HepG2 (cell line): ENCODE results near the gene PIGV. TPM values are rescaled to one million over a fixed set of nuclear protein-coding genes. Genes with fewer than 3 reads are reported as not detected.

Source experiments
- ATAD3A ChIP-seq: sonication (generic); formaldehyde crosslinking; IDR thresholded peaks from 2 replicates; pipeline ENCODE4 v1.4.0; 2020; ENCODE audit warnings: missing genetic modification reagents
- CSRNP2 ChIP-seq: sonication (generic); formaldehyde crosslinking; conservative IDR thresholded peaks from 2 replicates; pipeline ENCODE4 v1.8.0; 2022; ENCODE audit warnings: low read depth, missing genetic modification reagents
- HOXA5 ChIP-seq: sonication (generic); formaldehyde crosslinking; IDR thresholded peaks from 2 replicates; pipeline ENCODE4 v1.4.0; 2020; ENCODE audit warnings: missing genetic modification reagents
- IRF9 ChIP-seq: sonication (generic); formaldehyde crosslinking; IDR thresholded peaks from 2 replicates; pipeline ENCODE4 v1.8.0; 2022; ENCODE audit warnings: missing genetic modification reagents, mild to moderate bottlenecking, borderline replicate concordance
- KDM6A ChIP-seq: IDR thresholded peaks from 2 replicates; pipeline ENCODE4 v1.6.1; 2016; ENCODE audit warnings: low read depth
- KLF6 ChIP-seq: IDR thresholded peaks from 2 replicates; pipeline ENCODE4 v1.8.0; 2016; ENCODE audit warnings: missing biosample characterization, missing genetic modification reagents
- KMT2A ChIP-seq: sonication (generic); formaldehyde crosslinking; IDR thresholded peaks from 2 replicates; pipeline ENCODE4 v1.4.0; 2020; ENCODE audit warnings: missing genetic modification reagents
- MEIS1 ChIP-seq: sonication (generic); formaldehyde crosslinking; IDR thresholded peaks from 2 replicates; pipeline ENCODE4 v1.9.0; 2021; ENCODE audit warnings: mild to moderate bottlenecking, missing genetic modification reagents, moderate library complexity, borderline replicate concordance
- NFKBIZ ChIP-seq: IDR thresholded peaks from 2 replicates; pipeline ENCODE4 v1.6.1; 2018; ENCODE audit warnings: missing genetic modification reagents, missing compliant biosample characterization
- NR2F1 ChIP-seq, 2 experiments: fragments of 450-650 bp in 1 of 2; formaldehyde crosslinking in 1 of 2; IDR thresholded peaks; 2 replicates each; pipeline versions ENCODE4 v1.5.0 to v1.6.1; 2016 to 2020; ENCODE audit warnings: mild to moderate bottlenecking in 1 of 2, missing compliant biosample characterization in 1 of 2, missing genetic modification reagents in 1 of 2, moderate library complexity in 1 of 2
- RARG ChIP-seq: sonication (generic); formaldehyde crosslinking; IDR thresholded peaks from 2 replicates; pipeline ENCODE4 v1.4.0; 2020; ENCODE audit warnings: low read depth, mild to moderate bottlenecking, missing genetic modification reagents
- RFX3 ChIP-seq: IDR thresholded peaks from 2 replicates; pipeline ENCODE4 v1.6.1; 2016; ENCODE audit warnings: missing biosample characterization, missing genetic modification reagents
- SATB2 ChIP-seq: sonication (generic); formaldehyde crosslinking; IDR thresholded peaks from 2 replicates; pipeline ENCODE4 v1.5.0; 2020; ENCODE audit warnings: missing genetic modification reagents
- TAF15 ChIP-seq: fragments of 200-400 bp; formaldehyde crosslinking; IDR thresholded peaks from one replicate; pipeline ENCODE4 v1.6.1; 2018; ENCODE audit warnings: mild to moderate bottlenecking, low read depth, low read length; ENCODE audit not compliant: poor library complexity, severe bottlenecking
- ZFP41 ChIP-seq: sonication (generic); formaldehyde crosslinking; IDR thresholded peaks from 2 replicates; pipeline ENCODE4 v1.4.0; 2020; ENCODE audit warnings: mild to moderate bottlenecking, missing genetic modification reagents, borderline replicate concordance
- ZNF280D ChIP-seq: sonication (generic); formaldehyde crosslinking; IDR thresholded peaks from 2 replicates; pipeline ENCODE4 v1.5.1; 2020; ENCODE audit warnings: mild to moderate bottlenecking, missing genetic modification reagents
- ZNF33A ChIP-seq: sonication (generic); formaldehyde crosslinking; IDR thresholded peaks from 2 replicates; pipeline ENCODE4 v1.5.1; 2020; ENCODE audit warnings: missing genetic modification reagents, mild to moderate bottlenecking, moderate library complexity, borderline replicate concordance
- ZNF577 ChIP-seq: sonication (generic); formaldehyde crosslinking; IDR thresholded peaks from 2 replicates; pipeline ENCODE4 v1.4.0; 2020; ENCODE audit warnings: mild to moderate bottlenecking, low read depth, missing genetic modification reagents, borderline replicate concordance
- ZNF616 ChIP-seq: sonication (generic); formaldehyde crosslinking; IDR thresholded peaks from 2 replicates; pipeline ENCODE4 v1.5.0; 2020; ENCODE audit warnings: low read depth, mild to moderate bottlenecking, missing genetic modification reagents
- ZNF777 ChIP-seq: sonication (generic); formaldehyde crosslinking; IDR thresholded peaks from 2 replicates; pipeline ENCODE4 v1.4.0; 2020; ENCODE audit warnings: missing genetic modification reagents
- ZNF83 ChIP-seq: sonication (generic); formaldehyde crosslinking; IDR thresholded peaks from 2 replicates; pipeline ENCODE4 v1.4.0; 2020; ENCODE audit warnings: missing genetic modification reagents, mild to moderate bottlenecking, borderline replicate concordance
- ZNF839 ChIP-seq: sonication (generic); formaldehyde crosslinking; IDR thresholded peaks from 2 replicates; pipeline ENCODE4 v1.4.0; 2020; ENCODE audit warnings: missing genetic modification reagents, mild to moderate bottlenecking, borderline replicate concordance
- polyA plus RNA-seq, 8 experiments: library from polyadenylated mRNA; depleted of rRNA in 3 of 8; stranded (reverse) in 7 of 8; unstranded in 1 of 8; fragments of >200 nt; fragmentation: Illumina TruSeq in 4 of 8; extraction: Trizol in 4 of 8; gene quantifications; 2 replicates each; pipeline versions ENCODE4 v1.2.1 to v1.2.3, GENCODE V29; 2011 to 2016; ENCODE audit warnings: low read depth in 4 of 8, missing spikeins in 1 of 8, mixed read lengths in 1 of 8; ENCODE audit not compliant: insufficient read depth in 1 of 8
- total RNA-seq, 5 experiments: library from RNA; depleted of rRNA; stranded (reverse); fragments of >200 nt; fragmentation: Illumina TruSeq; extraction: Trizol; gene quantifications; 2 replicates each; pipeline ENCODE4 v1.2.3, GENCODE V29; 2016; ENCODE audit warnings: low read depth in 1 of 5

The PIGV gene
- total and polyA plus RNA-seq, 2 of the 13 experiments (the other 11 are each of a cell fraction or from before 2014, with no cell fraction given): 13.5 to 22.7 TPM

GRCh38 chr1:26784023-26784871 is 3.5 kb upstream of the PIGV start (continued):
- TF ChIP-seq ZNF83 (CRISPR knock-in tag) (no peak), TAF15 (no peak), HOXA5 (CRISPR knock-in tag) (peak; percentile 34; the same call in 1 of the 2 replicates), ZNF839 (no peak), SATB2 (CRISPR knock-in tag) (no peak), KMT2A (CRISPR knock-in tag) (no peak), NR2F1 (CRISPR knock-in tag; IDR thresholded peaks at IDR 0.05) (peak; percentile 93 to 99), RFX3 (CRISPR knock-in tag) (no peak), RARG (CRISPR knock-in tag) (no peak), ZFP41 (CRISPR knock-in tag) (no peak), MEIS1 (no peak), ATAD3A (no peak), ZNF777 (CRISPR knock-in tag) (no peak), NFKBIZ (CRISPR knock-in tag) (no peak), KDM6A (CRISPR knock-in tag) (peak; percentile 92), ZNF33A (CRISPR knock-in tag) (no peak), IRF9 (CRISPR knock-in tag) (no peak), ZNF280D (CRISPR knock-in tag) (no peak; the same call in 1 of the 2 replicates), CSRNP2 (no peak), ZNF577 (CRISPR knock-in tag) (no peak), ZNF616 (CRISPR knock-in tag) (no peak), KLF6 (0 out of 2 replicates have a peak, but pooled peaks have one; percentile 12)
